ENCODE results near the gene RCCD1. TPM values are rescaled to one million over a fixed set of nuclear protein-coding genes. Genes with fewer than 3 reads are reported as not detected.

The RCCD1 gene
- total and polyA plus RNA-seq, 5 donors from 2014 or later = 2.2 to 6.2 (median 4.0) TPM

DNA sequence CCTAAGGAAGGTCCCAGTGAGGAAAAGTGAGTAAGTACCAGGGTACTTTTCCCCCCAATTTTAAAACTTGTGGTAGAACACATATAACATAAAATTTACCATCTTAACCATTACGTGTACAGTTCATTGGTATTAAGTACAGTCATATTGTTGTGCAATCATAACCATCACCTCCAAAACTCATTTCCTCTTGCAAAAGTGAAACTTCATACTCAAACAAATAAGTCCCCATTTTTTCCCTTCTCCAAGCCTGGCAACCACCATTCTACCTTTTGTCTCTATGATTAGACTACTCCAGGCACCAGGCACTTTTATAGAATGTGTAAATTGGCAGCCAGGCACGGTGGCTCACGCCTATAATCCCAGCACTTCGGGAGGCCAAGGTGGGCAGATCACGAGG is 27.5 kb downstream of the RCCD1 start:
- Mint-ChIP-seq H3K36me3 (peaks cover 34% of the 10 kb centered on the region), H3K4me3 (no peak overlapping the region), H3K27me3 (no peaks in the 10 kb centered on the region), H3K4me1 (peaks cover 2 to 17% (median 6%) of the 10 kb centered on the region in 4 donors), H3K9me3 (no peaks in the 10 kb centered on the region), H3K27ac (peak overlapping the region in 1 of 3 donors; percentile 68)
- Histone ChIP-seq H3K9me3 (ENCODE audit: control insufficient read depth in 2 of 2, low read length in 2 of 2) (no peaks in the 10 kb centered on the region), H3K4me3 (ENCODE audit: low read depth, low read length) (no peak overlapping the region), H3K4me1 (ENCODE audit: control insufficient read depth, insufficient read depth, low read length, poor library complexity, severe bottlenecking) (peaks cover 3% of the 10 kb centered on the region), H3K27ac (ENCODE audit: insufficient read depth, low read length, poor library complexity, severe bottlenecking) (no peak overlapping the region), H3K36me3 (ENCODE audit: control insufficient read depth, insufficient read depth, low read length) (peaks cover 16% of the 10 kb centered on the region), H3K27me3 (ENCODE audit: control insufficient read depth, insufficient read depth, low read length) (no peaks in the 10 kb centered on the region)
- DNase-seq (peak in 1 of 3 donors; percentile 33), ATAC-seq (ENCODE audit: low read depth in 2 of 2) (no peak)

DNA sequence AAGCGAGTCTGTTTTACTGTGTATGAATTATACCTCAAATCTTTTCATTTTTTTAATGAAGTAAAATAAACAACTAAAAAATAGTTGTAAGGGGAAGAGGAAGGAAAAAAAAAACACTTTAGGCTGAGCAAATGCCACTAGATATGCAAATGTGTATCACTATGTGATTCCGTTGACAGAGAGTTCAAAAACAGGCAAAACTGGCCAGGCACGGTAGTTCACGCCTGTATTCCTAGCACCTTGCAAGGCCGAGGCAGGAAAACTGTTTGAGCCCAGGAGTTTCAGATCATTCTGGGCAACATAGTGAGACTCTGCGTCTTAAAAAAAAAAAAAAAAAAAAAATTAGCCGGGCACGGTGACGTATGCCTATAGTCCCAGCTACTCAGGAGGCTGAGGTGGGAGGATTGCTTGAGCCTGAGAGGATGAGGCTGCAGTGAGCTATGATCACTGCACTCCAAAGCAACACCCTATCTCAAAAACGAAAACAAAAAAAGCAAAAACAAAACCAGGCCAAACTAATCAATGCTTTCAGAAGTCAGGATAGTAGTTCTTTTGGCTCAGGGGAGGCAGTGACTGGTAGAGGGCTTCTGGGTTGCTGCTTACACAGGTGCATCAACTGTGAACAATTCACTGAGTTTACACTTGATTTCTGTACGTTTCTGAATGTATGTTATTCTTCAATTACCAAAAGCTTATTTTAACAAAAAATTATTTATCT is 32.3 kb downstream of the RCCD1 start:
- no peaks in the 10 kb centered on the region for H3K9me3 Mint-ChIP-seq
- DNase-seq = peak in 1 of 3 donors; percentile 40
- Histone ChIP-seq H3K27me3 (ENCODE audit: control insufficient read depth, insufficient read depth, low read length) (no peaks in the 10 kb centered on the region), H3K36me3 (ENCODE audit: control insufficient read depth, insufficient read depth, low read length) (peaks cover under 1% of the 10 kb centered on the region), H3K4me3 (ENCODE audit: low read depth, low read length) (no peak overlapping the region), H3K9me3 (ENCODE audit: control insufficient read depth in 2 of 2, low read length in 2 of 2) (no peaks in the 10 kb centered on the region), H3K27ac (ENCODE audit: insufficient read depth, low read length, poor library complexity, severe bottlenecking) (no peak overlapping the region), H3K4me1 (ENCODE audit: control insufficient read depth, insufficient read depth, low read length, poor library complexity, severe bottlenecking) (peaks cover 20% of the 10 kb centered on the region)
- ATAC-seq (ENCODE audit: low read depth in 2 of 2) = no peak
- peak overlapping the region in 2 of 3 donors; percentile 63 to 76 for H3K27ac Mint-ChIP-seq
- H3K36me3 Mint-ChIP-seq = peaks cover 18% of the 10 kb centered on the region
- H3K4me3 Mint-ChIP-seq = peak overlapping the region in 2 of 4 donors; percentile 46 to 65
- no peaks in the 10 kb centered on the region for H3K27me3 Mint-ChIP-seq
- H3K4me1 Mint-ChIP-seq = peaks cover 12 to 45% (median 26%) of the 10 kb centered on the region in 4 donors

DNA sequence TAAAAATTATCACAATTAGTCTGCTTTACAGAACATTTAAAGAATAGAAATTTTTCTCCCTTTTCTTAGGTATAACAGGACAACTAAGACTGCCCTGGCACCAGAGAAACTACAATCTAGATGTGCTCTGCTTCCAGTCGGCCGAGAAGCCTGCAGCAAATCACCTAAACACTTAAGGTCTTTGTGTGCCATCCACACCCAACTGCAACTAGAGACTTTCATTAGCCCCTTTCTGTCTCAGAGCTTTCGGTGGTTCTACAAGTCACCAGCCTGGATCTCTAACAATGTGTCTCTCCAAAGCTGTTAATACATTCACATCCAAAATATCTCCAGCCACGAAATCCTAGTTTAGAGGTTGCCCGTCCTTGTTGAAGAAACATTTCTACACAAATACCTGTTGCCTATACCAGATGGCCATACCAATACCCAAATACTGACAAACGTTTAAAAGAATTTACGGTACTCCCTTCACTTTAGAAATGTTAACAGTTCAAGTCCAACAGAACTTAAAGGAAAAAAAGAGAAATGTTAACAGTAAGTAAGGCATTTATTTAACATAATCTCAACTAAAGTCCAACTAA is 33.0 kb downstream of the RCCD1 start:
- Mint-ChIP-seq H3K4me1 (peaks cover 15 to 52% (median 29%) of the 10 kb centered on the region in 4 donors), H3K9me3 (no peaks in the 10 kb centered on the region), H3K4me3 (peak overlapping the region in 1 of 4 donors; percentile 65), H3K27ac (peak overlapping the region in 2 of 3 donors; percentile 47 to 76), H3K36me3 (peaks cover 14% of the 10 kb centered on the region), H3K27me3 (no peaks in the 10 kb centered on the region)
- Histone ChIP-seq H3K36me3 (ENCODE audit: control insufficient read depth, insufficient read depth, low read length) (no peaks in the 10 kb centered on the region), H3K4me1 (ENCODE audit: control insufficient read depth, insufficient read depth, low read length, poor library complexity, severe bottlenecking) (peaks cover 22% of the 10 kb centered on the region), H3K27me3 (ENCODE audit: control insufficient read depth, insufficient read depth, low read length) (no peaks in the 10 kb centered on the region), H3K4me3 (ENCODE audit: low read depth, low read length) (peak overlapping the region; percentile 35), H3K27ac (ENCODE audit: insufficient read depth, low read length, poor library complexity, severe bottlenecking) (no peak overlapping the region), H3K9me3 (ENCODE audit: control insufficient read depth in 2 of 2, low read length in 2 of 2) (no peaks in the 10 kb centered on the region)
- DNase-seq = no peak
- ATAC-seq (ENCODE audit: low read depth in 2 of 2) = no peak

DNA sequence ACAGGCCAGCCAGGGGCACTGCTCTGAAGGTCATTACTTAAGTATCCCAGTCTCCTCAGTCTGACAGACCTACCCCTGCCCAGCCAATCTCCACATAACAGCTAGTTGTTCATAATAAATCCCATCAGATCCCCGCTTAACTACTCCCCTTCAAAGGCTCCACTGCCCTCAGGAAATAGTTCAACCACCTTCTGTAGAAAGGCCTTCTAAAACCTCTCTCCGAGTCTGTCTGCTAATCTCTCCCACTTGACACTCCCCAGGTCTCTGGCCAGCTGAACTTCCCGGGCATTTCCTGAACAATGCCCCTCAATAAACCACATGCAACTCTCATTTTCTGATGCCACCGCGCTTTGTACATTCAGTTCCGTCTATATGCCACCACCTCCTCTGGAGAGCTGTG is 33.6 kb downstream of the RCCD1 start:
- peaks cover 10% of the 10 kb centered on the region for H3K36me3 Mint-ChIP-seq
- H3K9me3 ChIP-seq (ENCODE audit: control insufficient read depth in 2 of 2, low read length in 2 of 2) = no peaks in the 10 kb centered on the region

DNA sequence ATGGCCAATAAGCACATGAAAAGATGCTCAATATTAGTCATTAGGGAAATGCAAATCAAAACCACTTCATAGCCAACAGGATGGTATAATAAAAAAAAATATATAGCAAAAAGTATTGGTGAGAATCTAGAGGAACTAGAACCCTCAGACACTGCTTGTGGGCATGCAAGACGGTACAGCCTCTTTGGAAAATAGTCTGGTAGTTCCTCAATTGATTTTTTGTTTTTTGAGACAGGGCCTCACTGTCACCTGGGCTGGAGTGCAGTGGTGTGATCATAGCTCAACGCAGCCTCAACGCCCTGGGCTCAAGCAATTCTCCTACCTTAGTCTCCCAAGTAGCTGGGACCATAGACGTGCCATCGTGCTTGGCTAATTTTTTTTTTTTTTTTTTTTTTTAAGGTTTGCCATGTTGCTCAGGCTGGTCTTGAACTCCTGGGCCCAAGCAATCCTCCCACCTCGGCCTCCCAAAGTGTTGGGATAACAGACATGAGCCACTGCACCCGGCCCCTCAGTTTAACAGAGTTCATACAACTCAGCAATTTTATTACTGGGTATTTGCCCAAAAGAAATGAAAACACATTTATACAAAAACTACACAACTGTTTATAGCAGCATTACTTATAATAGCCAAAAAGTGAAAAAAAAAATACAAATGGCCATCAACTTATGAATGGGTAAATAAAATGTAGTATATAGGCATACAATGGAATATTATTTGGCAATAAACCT is 34.5 kb downstream of the RCCD1 start:
- Histone ChIP-seq H3K4me3 (ENCODE audit: low read depth, low read length) (peak overlapping the region; percentile 54), H3K9me3 (ENCODE audit: control insufficient read depth in 2 of 2, low read length in 2 of 2) (no peaks in the 10 kb centered on the region), H3K36me3 (ENCODE audit: control insufficient read depth, insufficient read depth, low read length) (no peaks in the 10 kb centered on the region), H3K27me3 (ENCODE audit: control insufficient read depth, insufficient read depth, low read length) (no peaks in the 10 kb centered on the region), H3K27ac (ENCODE audit: insufficient read depth, low read length, poor library complexity, severe bottlenecking) (no peak overlapping the region), H3K4me1 (ENCODE audit: control insufficient read depth, insufficient read depth, low read length, poor library complexity, severe bottlenecking) (peaks cover 32% of the 10 kb centered on the region)
- H3K9me3 Mint-ChIP-seq = no peaks in the 10 kb centered on the region
- DNase-seq (peak in 2 of 3 donors; percentile 17 to 19), ATAC-seq (ENCODE audit: low read depth in 2 of 2) (no peak)
- peak overlapping the region; percentile 39 to 82 (median 68) for H3K4me3 Mint-ChIP-seq
- H3K36me3 Mint-ChIP-seq = peaks cover 6% of the 10 kb centered on the region
- no peaks in the 10 kb centered on the region for H3K27me3 Mint-ChIP-seq
- peak overlapping the region; percentile 73 to 94 (median 76) for H3K27ac Mint-ChIP-seq
- H3K4me1 Mint-ChIP-seq = peaks cover 22 to 51% (median 33%) of the 10 kb centered on the region in 4 donors

More for the DNA sequence above, 33.6 kb downstream of the RCCD1 start:
- Mint-ChIP-seq H3K9me3 (no peaks in the 10 kb centered on the region), H3K27ac (peak overlapping the region; percentile 73 to 94 (median 76)), H3K4me1 (peaks cover 19 to 53% (median 31%) of the 10 kb centered on the region in 4 donors), H3K27me3 (no peaks in the 10 kb centered on the region), H3K4me3 (peak overlapping the region; percentile 39 to 82 (median 68))
- ATAC-seq (ENCODE audit: low read depth in 2 of 2) (no peak), DNase-seq (no peak)
- Histone ChIP-seq H3K27ac (ENCODE audit: insufficient read depth, low read length, poor library complexity, severe bottlenecking) (no peak overlapping the region), H3K27me3 (ENCODE audit: control insufficient read depth, insufficient read depth, low read length) (no peaks in the 10 kb centered on the region), H3K4me1 (ENCODE audit: control insufficient read depth, insufficient read depth, low read length, poor library complexity, severe bottlenecking) (peaks cover 28% of the 10 kb centered on the region), H3K4me3 (ENCODE audit: low read depth, low read length) (peak overlapping the region; percentile 54), H3K36me3 (ENCODE audit: control insufficient read depth, insufficient read depth, low read length) (no peaks in the 10 kb centered on the region)

DNA sequence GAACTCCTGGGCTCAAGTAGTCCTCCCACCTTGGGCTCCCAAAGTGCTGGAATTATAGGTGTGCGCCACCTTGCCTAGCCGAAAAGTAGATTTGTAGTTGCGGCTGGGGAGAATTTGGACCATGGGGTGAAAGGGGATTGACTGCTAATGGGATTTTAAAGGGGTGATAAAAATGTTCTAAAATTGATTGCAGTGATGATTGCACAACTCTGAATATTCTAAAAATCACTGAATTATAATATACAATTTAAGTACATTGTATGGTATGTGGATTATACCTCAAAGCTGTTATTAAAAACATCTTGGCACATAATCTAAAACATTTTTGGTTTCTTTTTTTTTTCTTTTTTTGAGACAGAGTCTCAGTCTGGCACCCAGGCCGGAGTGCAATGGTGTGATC is 35.8 kb downstream of the RCCD1 start:
- no peak overlapping the region for H3K27ac ChIP-seq (ENCODE audit: insufficient read depth, low read length, poor library complexity, severe bottlenecking)
- peaks cover 40% of the 10 kb centered on the region for H3K4me1 ChIP-seq (ENCODE audit: control insufficient read depth, insufficient read depth, low read length, poor library complexity, severe bottlenecking)
- DNase-seq (no peak), ATAC-seq (ENCODE audit: low read depth in 2 of 2) (no peak)
- H3K4me3 ChIP-seq (ENCODE audit: low read depth, low read length) = no peak overlapping the region
- no peaks in the 10 kb centered on the region for H3K27me3 ChIP-seq (ENCODE audit: control insufficient read depth, insufficient read depth, low read length)
- H3K27me3 Mint-ChIP-seq = no peaks in the 10 kb centered on the region
- no peaks in the 10 kb centered on the region for H3K9me3 Mint-ChIP-seq
- H3K27ac Mint-ChIP-seq = no peak overlapping the region
- H3K9me3 ChIP-seq (ENCODE audit: control insufficient read depth in 2 of 2, low read length in 2 of 2) = no peaks in the 10 kb centered on the region
- no peaks in the 10 kb centered on the region for H3K36me3 Mint-ChIP-seq
- no peaks in the 10 kb centered on the region for H3K36me3 ChIP-seq (ENCODE audit: control insufficient read depth, insufficient read depth, low read length)
- peaks cover 24 to 63% (median 40%) of the 10 kb centered on the region in 4 donors for H3K4me1 Mint-ChIP-seq
- H3K4me3 Mint-ChIP-seq = peak overlapping the region in 2 of 4 donors; percentile 15 to 52

DNA sequence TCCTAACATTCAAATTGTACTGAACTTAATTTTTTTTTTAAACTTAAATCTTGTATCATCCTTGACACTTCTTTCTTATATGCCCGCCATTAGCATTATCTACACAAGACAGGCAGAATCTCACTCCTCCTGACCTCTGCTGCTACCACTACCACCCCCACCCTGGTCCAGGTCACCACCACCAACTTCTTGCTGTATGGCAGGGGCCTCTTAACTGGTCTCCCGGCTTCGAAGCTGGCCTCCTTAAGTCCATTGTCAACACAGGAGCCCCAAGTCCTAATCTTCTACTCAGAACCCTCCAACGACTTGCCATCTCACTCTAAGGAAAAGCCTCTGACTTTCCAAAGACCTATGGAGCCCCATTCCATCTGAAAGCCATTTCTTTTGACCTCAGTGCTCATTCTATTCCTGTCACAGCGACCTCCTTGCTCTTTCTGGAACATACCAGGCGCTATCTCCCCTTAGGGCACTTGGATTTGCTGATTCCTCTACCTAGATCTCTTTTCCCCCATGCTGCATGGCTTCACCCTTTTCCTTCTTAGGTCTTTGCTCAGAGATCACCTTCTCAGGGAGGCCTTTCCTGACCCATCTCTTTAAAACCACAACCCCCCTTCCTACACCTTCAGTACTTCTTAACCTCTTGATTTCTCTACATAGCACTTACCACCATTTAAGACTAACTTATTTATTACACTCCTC is 37.1 kb downstream of the RCCD1 start:
- no peaks in the 10 kb centered on the region for H3K36me3 Mint-ChIP-seq
- no peaks in the 10 kb centered on the region for H3K27me3 ChIP-seq (ENCODE audit: control insufficient read depth, insufficient read depth, low read length)
- H3K4me3 ChIP-seq (ENCODE audit: low read depth, low read length) = no peak overlapping the region
- peaks cover 25 to 66% (median 44%) of the 10 kb centered on the region in 4 donors for H3K4me1 Mint-ChIP-seq
- H3K27me3 Mint-ChIP-seq = no peaks in the 10 kb centered on the region
- peak overlapping the region in 1 of 3 donors; percentile 98 for H3K27ac Mint-ChIP-seq
- no peaks in the 10 kb centered on the region for H3K36me3 ChIP-seq (ENCODE audit: control insufficient read depth, insufficient read depth, low read length)
- DNase-seq = peak in 1 of 3 donors; percentile 16
- H3K4me1 ChIP-seq (ENCODE audit: control insufficient read depth, insufficient read depth, low read length, poor library complexity, severe bottlenecking) = peaks cover 40% of the 10 kb centered on the region
- no peak for ATAC-seq (ENCODE audit: low read depth in 2 of 2)
- no peaks in the 10 kb centered on the region for H3K9me3 ChIP-seq (ENCODE audit: control insufficient read depth in 2 of 2, low read length in 2 of 2)
- H3K9me3 Mint-ChIP-seq = no peaks in the 10 kb centered on the region
- no peak overlapping the region for H3K27ac ChIP-seq (ENCODE audit: insufficient read depth, low read length, poor library complexity, severe bottlenecking)
- H3K4me3 Mint-ChIP-seq = peak overlapping the region in 3 of 4 donors; percentile 21 to 93 (median 30)

Data from CD4-positive, CD25-positive, alpha-beta regulatory T cell (primary cell).